B cell (primary cell): ENCODE data around the gene SP140.

Source experiments
- EZH2 ChIP-seq: IDR thresholded peaks from 2 replicates; pipeline ENCODE4 v1.6.1; 2012; ENCODE audit warnings: borderline replicate concordance, low read depth, mild to moderate bottlenecking, moderate library complexity, low read length; ENCODE audit not compliant: insufficient read depth, poor library complexity, severe bottlenecking
- TF ChIP-seq, protein P1 (sequence below): fragments of 200-600 bp; IDR thresholded peaks from one replicate; pipeline ENCODE4 v1.8.0; 2022; ENCODE audit warnings: antibody characterized with exemption, mild to moderate bottlenecking

DNA sequence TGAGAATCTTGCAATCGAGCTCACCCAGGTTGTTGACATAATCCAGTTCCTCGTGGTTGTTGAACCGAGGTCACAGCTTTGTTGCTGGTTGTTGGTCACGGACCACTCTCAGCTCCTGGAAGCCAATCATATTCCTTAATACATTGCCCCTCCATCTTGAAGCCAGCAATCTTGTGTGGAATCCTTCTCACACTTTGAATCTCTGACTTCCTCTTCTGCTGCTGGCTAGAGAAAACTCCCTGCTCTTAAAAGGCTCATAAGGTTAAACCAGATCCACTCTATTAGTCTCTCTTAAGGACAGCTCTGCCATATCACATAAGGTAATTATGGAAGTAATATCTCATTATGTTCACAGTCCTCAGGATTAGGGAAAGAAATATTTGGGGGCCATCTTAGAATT lies 41.1 kb downstream of the SP140 start:
- TF ChIP-seq, protein P1, sequence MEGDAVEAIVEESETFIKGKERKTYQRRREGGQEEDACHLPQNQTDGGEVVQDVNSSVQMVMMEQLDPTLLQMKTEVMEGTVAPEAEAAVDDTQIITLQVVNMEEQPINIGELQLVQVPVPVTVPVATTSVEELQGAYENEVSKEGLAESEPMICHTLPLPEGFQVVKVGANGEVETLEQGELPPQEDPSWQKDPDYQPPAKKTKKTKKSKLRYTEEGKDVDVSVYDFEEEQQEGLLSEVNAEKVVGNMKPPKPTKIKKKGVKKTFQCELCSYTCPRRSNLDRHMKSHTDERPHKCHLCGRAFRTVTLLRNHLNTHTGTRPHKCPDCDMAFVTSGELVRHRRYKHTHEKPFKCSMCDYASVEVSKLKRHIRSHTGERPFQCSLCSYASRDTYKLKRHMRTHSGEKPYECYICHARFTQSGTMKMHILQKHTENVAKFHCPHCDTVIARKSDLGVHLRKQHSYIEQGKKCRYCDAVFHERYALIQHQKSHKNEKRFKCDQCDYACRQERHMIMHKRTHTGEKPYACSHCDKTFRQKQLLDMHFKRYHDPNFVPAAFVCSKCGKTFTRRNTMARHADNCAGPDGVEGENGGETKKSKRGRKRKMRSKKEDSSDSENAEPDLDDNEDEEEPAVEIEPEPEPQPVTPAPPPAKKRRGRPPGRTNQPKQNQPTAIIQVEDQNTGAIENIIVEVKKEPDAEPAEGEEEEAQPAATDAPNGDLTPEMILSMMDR, result no peak
- TF ChIP-seq EZH2, result no peak
